Heart left ventricle (tissue), 13 donors: ENCODE measurements around the gene TPP2.

Experiments
- CTCF ChIP-seq, 12 donors: fragments of 200-600 bp; sonication (generic) in 4 of 12; IDR thresholded peaks; one replicate each; pipeline versions ENCODE4 v1.5.0 to v1.8.0; 2018 to 2022; ENCODE audit warnings: antibody characterized with exemption in 12 of 12, mild to moderate bottlenecking in 5 of 12
- POLR2A ChIP-seq, 2 donors: fragments of 450-650 bp; IDR thresholded peaks; one replicate each; pipeline ENCODE4 v1.6.1; 2017; ENCODE audit warnings: antibody characterized with exemption in 2 of 2, mild to moderate bottlenecking in 2 of 2, moderate library complexity in 2 of 2
- donor health status: ischemic (EF 13 %, LVEDD 7.1; RV severe dilation, severe dysfunction).
- donor health status: DM: no; HTN: yes; CAD: no.
- donor health status: DM: no; HTN: no; CAD: no.
- donor health status: ischemic (EF 25% LVEDD 6.9; RV normal size, moderate dysfunction).
- donor health status: ischemic (EF 25% LVEDD 5.7; RV mildly dilated, moderate dysfunction).
- donor health status: ischemic (EF 35%, LVEDD 5.7; RV mildly dilated, moderate dysfunction).
- donor health status: nonischemic (EF 11% LVEDD 7.7; RV severe dilation, severe dysfunction).
- donor health status: DM: yes; HTN: yes; CAD: no.
- donor health status: PGD.
- donor health status: ischemic (EF 29% LVEDD 5.4; RV normal size, mild dysfunction).
- donor health status: nonischemic (EF 23%, LVEDD 6.1; RV moderate dilation, normal function).

- no peak for TF ChIP-seq CTCF (IDR thresholded peaks at IDR 0.05)
- TF ChIP-seq POLR2A (IDR thresholded peaks at IDR 0.05), result no peak
Measured at GRCh38 chr13:102670130-102670529, 73.3 kb downstream of the TPP2 start.
